MM.1S (cell line): ENCODE results near the gene RBKS.

Experiments used
- CTCF ChIP-seq: fragments of 300-600 bp; sonication (generic); IDR thresholded peaks from 2 replicates; pipeline ENCODE4 v1.5.1; 2016; ENCODE audit warnings: antibody characterized with exemption, low read length, mixed read lengths
- EZH2 ChIP-seq: fragments of 300-600 bp; sonication (generic); optimal IDR thresholded peaks from 2 replicates; pipeline ENCODE3; 2017; ENCODE audit warnings: low read depth, mild to moderate bottlenecking, antibody characterized with exemption, low read length, mixed read lengths
- EZH2phosphoT487 ChIP-seq: fragments of 300-600 bp; sonication (generic); IDR thresholded peaks from 2 replicates; pipeline ENCODE4 v1.6.1; 2018; ENCODE audit warnings: antibody characterized with exemption, low read length

- TF ChIP-seq CTCF (no peak), EZH2phosphoT487 (no peak), EZH2 (no peak)
These were observed 66.6 kb downstream of the RBKS start for GRCh38 chr2:27823569-27823968.
